ENCODE measurements around the gene CISD3.

GRCh38 chr17:38773258-38773657, 43.1 kb downstream of the CISD3 start:
- TF ChIP-seq POLR2AphosphoS5 (IDR thresholded peaks at IDR 0.05) (no peak), CTCF (IDR thresholded peaks at IDR 0.05) (no peak), POLR2A (IDR thresholded peaks at IDR 0.05) (no peak)
